Measurements from ENCODE around the gene CLSTN1. TPM values are rescaled to one million over a fixed set of nuclear protein-coding genes. Genes with fewer than 3 reads are reported as not detected.

CLSTN1 gene
- total RNA-seq, 1 donor from 2014 or later: 84.8 TPM

GRCh38 chr1:9859281-9860014 is 35.7 kb upstream of the CLSTN1 start:
- H3K27ac Mint-ChIP-seq (ENCODE audit: unreplicated experiment): peak overlapping the region; percentile 37
- TF ChIP-seq CTCF (IDR thresholded peaks at IDR 0.05; ENCODE audit: unreplicated experiment): no peak
- H3K27me3 Mint-ChIP-seq (ENCODE audit: unreplicated experiment): no peaks in the 10 kb centered on the region
- peaks cover 12% of the 10 kb centered on the region for H3K4me1 Mint-ChIP-seq (ENCODE audit: unreplicated experiment)
- no peak overlapping the region for H3K4me3 Mint-ChIP-seq (ENCODE audit: unreplicated experiment)
- peak; percentile 31 for DNase-seq (ENCODE audit: low spot score)
- no peaks in the 10 kb centered on the region for H3K9me3 Mint-ChIP-seq (ENCODE audit: unreplicated experiment)
- H3K36me3 Mint-ChIP-seq (ENCODE audit: low read depth, unreplicated experiment): peaks cover 12% of the 10 kb centered on the region

GRCh38 chr1:9858293-9859035 is 34.7 kb upstream of the CLSTN1 start:
- H3K36me3 Mint-ChIP-seq (ENCODE audit: low read depth, unreplicated experiment): peaks cover 18% of the 10 kb centered on the region
- no peak for TF ChIP-seq CTCF (IDR thresholded peaks at IDR 0.05; ENCODE audit: unreplicated experiment)
- H3K9me3 Mint-ChIP-seq (ENCODE audit: unreplicated experiment): no peaks in the 10 kb centered on the region
- no peaks in the 10 kb centered on the region for H3K27me3 Mint-ChIP-seq (ENCODE audit: unreplicated experiment)
- no peak overlapping the region for H3K27ac Mint-ChIP-seq (ENCODE audit: unreplicated experiment)
- DNase-seq (ENCODE audit: low spot score): no peak
- H3K4me3 Mint-ChIP-seq (ENCODE audit: unreplicated experiment): peak overlapping the region; percentile 13
- peaks cover 12% of the 10 kb centered on the region for H3K4me1 Mint-ChIP-seq (ENCODE audit: unreplicated experiment)

- TF ChIP-seq CTCF (IDR thresholded peaks at IDR 0.05; ENCODE audit: unreplicated experiment): no peak
- no peaks in the 10 kb centered on the region for H3K9me3 Mint-ChIP-seq (ENCODE audit: unreplicated experiment)
- H3K4me3 Mint-ChIP-seq (ENCODE audit: unreplicated experiment): no peak overlapping the region
- no peak for DNase-seq (ENCODE audit: low spot score)
- H3K4me1 Mint-ChIP-seq (ENCODE audit: unreplicated experiment): peaks cover 12% of the 10 kb centered on the region
- peaks cover 20% of the 10 kb centered on the region for H3K36me3 Mint-ChIP-seq (ENCODE audit: low read depth, unreplicated experiment)
- H3K27me3 Mint-ChIP-seq (ENCODE audit: unreplicated experiment): no peaks in the 10 kb centered on the region
- H3K27ac Mint-ChIP-seq (ENCODE audit: unreplicated experiment): no peak overlapping the region
These were observed 31.4 kb upstream of the CLSTN1 start for GRCh38 chr1:9855186-9855585.

GRCh38 chr1:9853249-9853595 is 29.5 kb upstream of the CLSTN1 start:
- DNase-seq (ENCODE audit: low spot score): no peak
- Mint-ChIP-seq H3K27ac (ENCODE audit: unreplicated experiment) (no peak overlapping the region), H3K27me3 (ENCODE audit: unreplicated experiment) (no peaks in the 10 kb centered on the region), H3K36me3 (ENCODE audit: low read depth, unreplicated experiment) (peaks cover 18% of the 10 kb centered on the region), H3K9me3 (ENCODE audit: unreplicated experiment) (no peaks in the 10 kb centered on the region), H3K4me3 (ENCODE audit: unreplicated experiment) (no peak overlapping the region), H3K4me1 (ENCODE audit: unreplicated experiment) (no peaks in the 10 kb centered on the region)
- no peak for TF ChIP-seq CTCF (IDR thresholded peaks at IDR 0.05; ENCODE audit: unreplicated experiment)

Measured in endothelial cell (in vitro differentiated cells).